ENCODE results near the gene OR4D2.

OR4D2 gene

DNA sequence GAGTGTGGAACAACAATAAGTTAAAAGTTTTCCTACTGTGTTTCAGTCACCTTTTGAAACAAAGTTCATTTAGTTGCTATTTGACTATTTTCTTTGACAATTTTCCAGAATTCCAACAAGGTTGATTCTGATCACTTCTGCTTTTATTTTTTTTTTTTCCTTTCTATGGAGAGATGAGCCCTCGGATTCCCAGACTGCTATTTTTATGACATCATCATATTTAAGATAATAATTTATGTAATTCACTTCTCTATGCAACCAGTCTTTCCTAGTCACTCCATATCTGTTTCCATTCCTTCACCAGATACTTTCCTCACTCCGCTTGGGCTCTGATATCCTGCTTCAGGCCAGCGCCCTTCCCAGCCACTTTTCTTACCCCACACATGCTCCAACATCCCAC is 8.1 kb downstream of the OR4D2 start:
- DNase-seq (ENCODE audit: low spot score): no peak

DNA sequence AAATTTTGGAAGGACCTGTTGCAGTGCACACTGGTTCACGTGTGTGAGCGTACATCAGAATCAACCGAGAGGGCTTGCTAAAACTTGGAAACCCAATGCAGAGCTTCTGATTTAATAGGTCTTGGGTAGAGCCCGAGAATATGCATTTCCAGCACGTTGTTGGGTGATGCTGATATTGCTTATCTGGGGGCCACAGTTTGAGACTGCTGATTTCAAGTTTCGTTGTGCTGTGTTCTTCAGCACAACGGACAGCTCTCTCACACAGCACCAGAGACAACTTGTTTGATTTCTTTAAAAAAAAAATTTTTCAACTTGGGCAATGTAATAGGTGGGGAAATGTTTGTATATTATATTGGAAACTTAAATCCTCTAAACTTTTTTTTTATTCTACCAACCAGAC is 9.4 kb downstream of the OR4D2 start:
- DNase-seq (ENCODE audit: low spot score): peak; percentile 14

DNA sequence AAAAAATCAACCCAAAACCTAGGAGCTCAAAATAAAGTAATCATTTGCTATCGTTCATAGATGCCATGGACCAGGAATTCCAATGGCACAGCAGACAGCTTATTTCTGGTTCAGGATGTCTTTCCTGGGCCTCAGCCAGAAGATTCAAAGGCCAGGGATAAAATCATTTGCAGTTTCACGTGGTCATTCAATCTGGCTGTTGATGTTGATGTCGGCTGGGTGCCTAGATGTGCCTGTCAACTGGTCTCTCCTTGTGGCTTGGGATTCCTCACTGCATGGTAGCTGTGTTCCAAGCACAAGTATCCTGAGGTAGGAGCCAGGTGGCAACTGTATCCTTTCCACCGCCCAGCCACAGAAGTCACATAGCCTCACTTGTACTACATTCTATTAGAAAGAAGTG is 15.0 kb downstream of the OR4D2 start:
- no peak for DNase-seq (ENCODE audit: low spot score)

DNA sequence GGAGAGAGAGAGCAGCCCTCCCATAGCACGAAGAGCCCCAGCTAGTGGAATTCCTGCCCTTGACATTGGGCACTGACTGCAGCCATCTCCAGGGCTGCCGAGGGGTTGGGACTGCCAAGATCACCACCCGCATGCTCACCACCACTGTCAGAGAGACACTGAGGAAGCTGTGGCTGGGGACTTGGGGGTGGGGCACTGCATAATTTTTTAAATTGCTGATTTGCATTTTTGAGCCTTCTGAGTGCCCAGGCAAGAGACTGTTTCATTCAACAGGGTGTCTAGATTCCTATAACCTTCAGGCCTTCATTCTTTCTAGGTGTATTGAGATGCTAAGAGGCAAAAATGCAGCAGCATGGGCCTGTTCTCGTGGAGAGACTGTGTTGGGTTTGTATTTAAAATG is 16.7 kb downstream of the OR4D2 start:
- no peak for DNase-seq (ENCODE audit: low spot score)

DNA sequence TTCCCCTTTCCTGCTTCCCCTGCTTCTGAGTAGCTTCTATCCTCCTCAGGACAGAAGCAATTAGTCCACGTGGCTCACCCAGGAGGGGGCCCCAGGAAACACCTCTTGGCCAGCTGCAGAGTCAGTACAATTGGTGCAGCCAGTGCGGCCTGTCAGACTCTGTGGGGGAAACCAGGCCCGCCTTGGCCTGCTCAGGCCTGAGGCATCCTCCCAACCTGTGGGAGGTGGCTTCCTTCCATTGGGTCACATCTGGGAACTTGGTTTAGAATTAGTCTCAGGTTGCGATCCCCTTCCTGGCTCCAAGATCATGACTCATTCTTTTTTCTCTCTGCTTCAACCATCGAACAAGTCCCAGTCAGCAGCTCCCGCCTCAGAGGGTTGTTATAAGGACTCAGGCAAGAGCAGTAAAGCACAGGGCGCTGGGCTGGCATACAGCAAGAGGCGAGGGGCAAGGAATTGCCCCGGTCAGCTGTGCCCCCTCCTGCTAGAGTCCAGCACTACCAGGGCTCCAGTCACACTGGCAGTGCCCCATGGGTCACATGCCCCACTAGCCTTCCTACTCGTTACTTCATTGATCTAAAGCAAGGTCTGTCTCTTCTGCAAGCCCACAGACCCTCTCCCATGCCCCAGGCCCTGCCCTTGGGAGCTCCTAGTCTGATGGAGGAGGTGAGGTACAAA is 17.7 kb downstream of the OR4D2 start:
- DNase-seq (ENCODE audit: low spot score): peak; percentile 40

DNA sequence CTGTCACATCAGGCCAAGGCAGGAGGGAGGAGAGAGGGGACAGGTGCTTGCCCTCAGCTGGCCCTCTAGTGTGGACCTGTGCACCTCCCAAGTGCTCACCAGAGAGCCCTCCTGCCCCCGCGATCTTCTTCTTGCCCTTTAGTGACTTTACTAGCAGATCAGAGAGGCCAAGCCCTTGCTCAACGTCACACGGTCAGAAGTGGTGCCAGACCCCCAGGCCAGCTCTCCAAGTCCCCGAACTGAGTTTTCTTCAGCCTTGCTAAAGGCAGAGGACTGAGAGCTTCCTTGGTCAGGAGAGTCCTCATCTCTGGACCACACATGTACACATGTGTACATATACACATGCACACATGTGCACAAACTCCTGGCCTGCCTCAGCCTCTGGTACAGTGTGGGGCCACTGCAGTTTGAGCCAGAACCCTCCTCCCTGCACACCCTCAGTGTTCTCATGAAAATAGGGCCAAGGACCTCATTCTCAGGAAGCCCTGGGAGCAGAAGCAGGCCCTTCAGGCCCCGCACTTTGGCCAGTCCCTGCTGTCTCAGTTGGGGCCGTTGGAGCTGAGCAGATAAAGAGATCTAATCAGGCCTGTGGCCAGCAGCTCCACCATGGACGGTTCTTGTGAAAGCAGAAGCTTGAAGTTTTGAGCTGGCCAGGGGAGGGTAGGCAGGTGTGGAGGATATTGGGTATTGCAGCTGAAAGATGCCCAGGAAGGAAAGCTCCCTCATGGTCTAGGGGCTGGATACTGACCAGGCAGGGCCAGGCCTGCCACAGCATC is 18.4 kb downstream of the OR4D2 start:
- DNase-seq (ENCODE audit: low spot score): no peak

DNA sequence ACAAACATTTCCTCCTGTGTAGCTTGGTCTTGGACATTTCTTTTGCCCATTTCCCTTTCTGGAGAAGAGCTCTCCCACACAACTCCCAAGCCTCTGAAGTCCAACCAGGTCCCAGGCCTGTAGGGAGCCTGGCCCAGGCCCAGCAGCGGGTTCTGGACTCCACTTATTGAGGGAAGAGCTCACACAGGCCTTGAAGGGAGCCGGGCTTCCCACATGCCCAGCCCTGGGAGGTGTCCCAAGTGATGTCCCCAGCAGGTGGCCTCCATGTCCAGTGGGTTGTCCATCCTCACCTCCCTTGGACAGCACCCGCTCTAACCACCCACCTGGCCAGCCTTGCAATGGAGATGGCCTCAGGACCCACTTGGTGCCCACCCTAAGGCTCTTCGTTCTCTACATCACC is 19.8 kb downstream of the OR4D2 start:
- DNase-seq (ENCODE audit: low spot score): no peak

DNA sequence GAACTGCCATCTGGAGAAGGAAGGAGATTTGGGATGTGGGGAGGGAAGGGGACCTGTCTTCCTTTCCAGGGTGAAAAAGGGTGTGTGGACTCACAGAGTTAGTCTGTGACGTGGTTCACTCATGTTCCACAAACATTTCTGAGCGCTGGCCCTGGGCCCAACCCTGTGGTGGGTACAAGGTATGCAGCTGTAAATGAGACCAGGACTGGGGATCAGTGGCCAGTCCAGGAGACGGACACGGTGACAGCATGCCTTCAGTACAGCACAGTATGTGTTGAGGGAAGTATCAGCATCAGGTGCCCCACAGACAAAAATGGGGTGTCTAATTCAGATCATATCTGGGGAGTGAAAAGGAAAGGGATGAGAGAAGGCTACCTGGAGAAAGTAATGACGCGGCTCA is 20.3 kb downstream of the OR4D2 start:
- no peak for DNase-seq (ENCODE audit: low spot score)

DNA sequence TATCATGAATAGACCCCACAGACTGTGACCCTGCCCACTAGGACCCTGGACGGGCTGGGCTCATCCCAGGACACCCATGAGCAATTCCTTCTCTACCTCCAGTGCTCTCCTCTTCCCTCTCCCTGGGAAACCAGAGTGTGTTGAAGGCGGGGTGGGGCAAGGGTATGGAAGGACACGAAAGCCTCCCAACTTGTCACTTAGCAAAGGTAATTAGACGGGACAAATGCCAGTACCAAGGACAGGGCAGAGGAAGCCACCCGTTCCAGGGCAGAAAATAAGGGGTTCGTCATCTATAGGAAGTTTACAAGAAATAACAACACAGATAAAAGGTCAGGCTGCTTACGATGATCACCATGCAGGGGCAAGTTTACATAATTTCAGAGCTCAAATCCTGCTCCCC is 20.9 kb downstream of the OR4D2 start:
- DNase-seq (ENCODE audit: low spot score): no peak

DNA sequence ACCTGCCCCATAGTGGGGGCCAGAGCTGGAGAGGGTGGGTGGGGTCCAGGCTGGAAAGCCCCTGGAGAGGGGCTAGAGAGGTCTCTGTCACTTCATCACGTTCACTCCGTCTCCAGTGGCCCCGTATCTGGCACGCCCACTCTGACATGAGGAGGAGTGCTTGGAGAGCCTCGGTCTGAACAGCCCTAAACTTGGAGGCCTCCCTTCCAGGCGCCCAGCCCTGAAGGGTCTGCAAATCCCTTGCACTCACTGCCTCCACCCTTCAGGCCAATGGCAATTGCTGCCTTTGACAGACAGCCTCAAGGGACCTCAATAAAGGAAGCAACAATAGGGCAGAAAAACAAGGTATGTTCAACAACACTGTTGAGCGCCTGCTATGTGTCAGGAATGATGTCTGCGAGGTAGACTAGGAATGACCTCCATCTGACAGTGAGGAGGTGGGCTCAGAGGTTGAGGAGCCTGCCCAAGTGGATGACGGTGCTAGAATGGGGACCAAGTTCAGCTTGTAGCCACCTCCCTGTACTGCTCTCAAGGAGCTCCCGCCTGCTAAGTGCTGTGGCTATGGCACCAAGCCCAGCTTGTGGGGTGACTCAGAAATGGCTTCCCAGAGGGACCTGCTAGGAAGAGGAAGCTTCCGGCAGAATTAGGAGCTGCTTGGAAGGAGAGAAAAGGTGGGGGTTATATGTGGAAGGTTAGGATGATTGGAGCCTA is 22.8 kb downstream of the OR4D2 start:
- peak; percentile 58 for DNase-seq (ENCODE audit: low spot score)

DNA sequence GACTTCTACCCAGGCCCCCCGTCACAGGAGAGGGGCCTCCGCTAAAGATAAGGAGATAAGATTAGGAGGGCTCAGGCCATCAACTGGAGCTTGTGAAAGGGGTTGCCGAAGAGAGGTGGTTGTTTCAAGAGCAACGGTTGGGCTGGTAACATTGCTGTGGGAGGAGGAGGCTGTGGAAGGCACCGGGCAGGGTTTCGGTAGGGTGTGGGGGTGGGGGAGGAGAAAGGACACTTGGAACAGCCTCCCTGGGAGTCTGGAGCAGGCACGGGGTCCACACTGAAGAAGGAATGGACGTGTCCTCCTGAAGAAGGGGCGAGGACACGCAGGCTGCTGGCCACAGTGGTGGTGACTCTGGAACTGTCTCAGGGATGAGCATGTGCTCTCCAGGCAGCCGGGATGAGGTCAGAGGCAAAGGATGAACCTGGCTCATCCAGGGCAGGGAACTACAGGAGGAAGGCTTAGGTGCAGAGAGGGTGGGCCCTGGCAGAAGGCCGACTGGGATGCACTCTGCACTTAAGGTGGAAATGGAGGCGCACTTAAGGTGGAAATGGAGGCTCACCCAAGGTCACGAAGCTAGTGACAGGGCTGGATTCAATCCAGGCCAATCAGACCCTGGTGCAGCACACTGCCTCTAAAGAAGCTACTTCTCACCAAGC is 24.6 kb downstream of the OR4D2 start:
- DNase-seq (ENCODE audit: low spot score): no peak

DNA sequence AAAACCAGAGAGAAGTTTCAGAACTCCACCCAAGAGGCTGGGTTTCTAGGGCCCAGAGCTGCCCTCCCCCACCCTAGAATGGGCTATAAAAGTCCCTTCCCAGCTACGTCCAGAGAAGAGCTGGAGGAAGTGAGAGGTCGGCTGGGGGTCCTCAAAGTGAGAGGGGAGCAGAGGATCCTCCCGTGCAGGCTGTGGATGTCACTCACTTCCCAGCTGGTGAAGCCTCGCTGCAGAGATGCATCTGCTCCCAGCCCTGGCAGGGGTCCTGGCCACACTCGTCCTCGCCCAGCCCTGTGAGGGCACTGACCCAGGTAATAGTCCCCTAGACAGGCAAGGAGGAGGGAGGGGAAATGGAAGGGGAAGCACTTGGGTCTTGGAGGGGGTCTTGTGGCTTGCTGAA is 25.8 kb downstream of the OR4D2 start, which contains the start of gene EPX:
EPX (plus strand) TSS at position 115 of the 400 bp plus-strand sequence; CDS start at position 236, 121 bp downstream.
- DNase-seq (ENCODE audit: low spot score): no peak

DNA sequence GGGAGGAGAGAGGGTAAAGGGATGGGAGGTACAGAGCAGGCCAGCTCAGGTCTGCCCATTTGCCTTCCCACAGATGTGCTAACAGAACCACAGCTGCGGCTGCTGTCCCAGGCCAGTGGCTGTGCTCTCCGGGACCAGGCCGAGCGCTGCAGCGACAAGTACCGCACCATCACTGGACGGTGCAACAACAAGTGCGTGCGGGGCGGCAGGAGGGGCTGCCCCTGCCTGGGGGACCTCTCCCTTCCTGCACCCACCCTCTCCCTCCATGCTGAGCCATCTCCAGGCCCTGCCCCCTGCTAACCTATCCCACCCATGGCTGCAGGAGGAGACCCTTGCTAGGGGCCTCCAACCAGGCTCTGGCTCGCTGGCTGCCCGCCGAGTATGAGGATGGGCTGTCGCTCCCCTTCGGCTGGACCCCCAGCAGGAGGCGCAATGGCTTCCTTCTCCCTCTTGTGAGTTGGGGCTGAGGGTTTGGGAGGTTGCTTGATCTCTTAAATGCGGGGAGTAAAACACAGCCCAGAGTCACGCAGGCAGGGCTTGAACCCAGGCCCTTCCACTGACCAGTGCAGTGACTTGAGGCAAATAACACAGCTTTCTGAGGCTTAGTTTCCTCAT is 27.0 kb downstream of the OR4D2 start:
- DNase-seq (ENCODE audit: low spot score): no peak

DNA sequence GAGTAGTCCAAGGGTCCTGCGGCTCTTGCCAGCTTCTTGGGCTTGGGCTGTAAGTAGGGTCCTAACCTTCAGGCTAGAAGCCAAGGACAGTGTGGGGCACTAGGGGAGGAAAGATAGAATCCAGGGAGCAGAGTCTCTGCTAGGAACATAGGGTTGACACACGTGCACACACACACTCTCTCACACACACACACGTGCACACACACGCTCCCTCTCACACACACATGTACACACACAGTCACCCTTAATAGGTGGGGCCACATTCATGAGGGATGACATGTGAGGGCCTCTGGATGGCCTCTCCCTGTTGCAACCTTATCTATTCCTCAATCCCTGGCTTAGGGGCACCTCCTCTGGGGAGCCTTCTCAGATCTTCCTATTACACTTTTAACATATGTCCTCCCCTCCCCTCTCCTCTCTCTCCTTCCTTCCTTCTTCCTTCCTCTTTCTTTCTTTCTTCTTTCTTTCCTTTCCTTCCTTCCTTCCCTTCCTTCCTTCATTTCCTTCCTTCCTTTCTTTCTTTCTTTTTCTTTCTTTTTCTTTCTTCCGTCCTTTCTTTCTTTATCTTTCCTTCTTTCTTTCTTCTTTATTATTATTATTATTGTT is 28.8 kb downstream of the OR4D2 start:
- DNase-seq (ENCODE audit: low spot score): no peak

DNA sequence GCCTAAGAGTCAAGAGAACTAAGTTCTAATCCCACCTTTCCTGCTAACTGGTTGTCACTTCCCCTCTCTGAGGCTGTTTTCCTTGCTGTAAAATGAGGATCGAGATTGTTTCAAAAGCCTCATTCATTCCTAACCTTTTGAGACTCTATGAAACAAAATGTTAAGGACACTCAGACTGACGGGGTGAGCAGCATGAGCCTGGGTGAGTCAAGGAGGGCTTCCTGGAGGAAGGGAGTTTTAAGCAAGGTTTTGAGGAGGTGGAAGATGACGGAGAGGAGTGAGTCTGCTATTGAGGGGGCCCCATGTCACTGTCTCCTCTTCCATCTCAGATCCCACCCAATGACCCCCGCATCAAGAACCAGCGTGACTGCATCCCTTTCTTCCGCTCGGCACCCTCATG is 29.8 kb downstream of the OR4D2 start:
- DNase-seq (ENCODE audit: low spot score): no peak

DNA sequence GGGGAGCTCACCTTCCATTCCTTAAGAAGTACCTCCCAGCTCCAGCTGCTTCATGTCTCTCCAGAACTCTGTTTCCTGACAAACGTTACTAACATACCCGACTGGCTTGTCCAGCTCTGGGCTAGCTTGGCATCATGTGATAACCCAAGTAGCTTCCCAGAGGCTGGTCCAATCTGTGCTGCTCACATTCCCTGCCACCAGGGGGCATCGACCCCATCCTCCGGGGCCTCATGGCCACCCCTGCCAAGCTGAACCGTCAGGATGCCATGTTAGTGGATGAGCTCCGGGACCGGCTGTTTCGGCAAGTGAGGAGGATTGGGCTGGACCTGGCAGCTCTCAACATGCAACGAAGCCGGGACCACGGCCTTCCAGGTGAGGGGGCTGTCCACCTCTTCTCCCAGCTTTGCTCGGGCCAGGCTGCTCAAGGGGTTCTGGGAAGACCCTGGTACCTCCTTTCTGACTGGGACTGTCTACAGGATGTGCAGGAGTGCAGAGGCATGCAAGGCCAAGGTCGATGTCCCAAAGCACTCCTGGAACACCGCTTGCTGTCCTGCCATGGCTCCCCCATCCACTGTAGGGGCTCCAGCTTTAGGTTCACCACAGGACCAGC is 33.3 kb downstream of the OR4D2 start:
- DNase-seq (ENCODE audit: low spot score): peak; percentile 56

DNA sequence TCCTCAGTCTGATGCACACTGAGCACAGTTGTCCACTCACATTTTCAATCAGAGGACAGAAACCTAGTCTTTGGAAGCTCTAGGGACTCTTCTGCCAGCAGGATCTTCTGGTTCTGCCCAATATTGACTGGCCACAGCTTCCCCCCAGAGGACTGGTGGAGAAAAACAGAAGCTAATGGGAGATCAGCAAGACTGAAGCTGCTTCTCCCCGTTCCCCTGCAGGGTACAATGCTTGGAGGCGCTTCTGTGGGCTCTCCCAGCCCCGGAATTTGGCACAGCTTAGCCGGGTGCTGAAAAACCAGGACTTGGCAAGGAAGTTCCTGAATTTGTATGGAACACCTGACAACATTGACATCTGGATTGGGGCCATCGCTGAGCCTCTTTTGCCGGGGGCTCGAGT is 36.1 kb downstream of the OR4D2 start:
- DNase-seq (ENCODE audit: low spot score): no peak

DNA sequence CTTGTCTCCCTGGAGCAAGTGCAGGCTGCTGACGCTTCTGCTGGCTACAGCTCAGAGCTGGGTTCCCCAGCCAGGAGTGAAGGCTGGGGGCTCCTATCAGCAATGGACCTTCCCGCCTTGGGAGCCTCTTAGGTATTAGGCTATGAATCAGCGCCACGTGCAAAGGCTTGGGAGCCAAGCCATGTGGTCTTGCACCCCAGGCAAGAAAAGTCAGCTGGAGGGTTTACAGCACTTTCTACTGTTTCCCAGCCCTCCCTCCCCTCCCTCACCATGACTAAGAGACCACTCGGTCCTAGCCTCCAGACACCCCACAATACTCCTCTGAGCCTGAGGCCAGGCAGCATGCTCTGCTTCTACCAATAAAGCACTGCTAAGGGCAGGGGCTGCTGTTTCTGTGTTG is 38.0 kb downstream of the OR4D2 start:
- no peak for DNase-seq (ENCODE audit: low spot score)

DNA sequence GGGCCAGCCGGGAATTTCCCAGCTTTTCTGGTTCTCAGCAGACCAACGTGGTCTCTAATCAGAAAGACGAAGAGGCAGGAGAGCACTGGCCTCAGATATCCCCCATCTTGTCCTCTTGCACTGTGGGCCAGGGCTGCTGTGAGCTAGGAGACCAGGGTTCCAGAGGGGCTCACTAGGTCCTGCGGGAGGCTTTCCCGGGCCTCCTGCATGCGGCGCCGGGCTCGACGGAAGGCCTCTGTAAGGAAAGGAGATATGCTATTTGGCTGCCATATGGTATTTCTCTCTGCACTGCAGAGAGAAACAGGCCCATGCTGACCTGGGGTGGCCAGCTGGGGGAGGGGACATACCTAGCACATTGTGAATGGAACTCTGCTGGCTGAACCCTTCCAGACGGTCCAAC is 39.2 kb downstream of the OR4D2 start:
- no peak for DNase-seq (ENCODE audit: low spot score)

DNA sequence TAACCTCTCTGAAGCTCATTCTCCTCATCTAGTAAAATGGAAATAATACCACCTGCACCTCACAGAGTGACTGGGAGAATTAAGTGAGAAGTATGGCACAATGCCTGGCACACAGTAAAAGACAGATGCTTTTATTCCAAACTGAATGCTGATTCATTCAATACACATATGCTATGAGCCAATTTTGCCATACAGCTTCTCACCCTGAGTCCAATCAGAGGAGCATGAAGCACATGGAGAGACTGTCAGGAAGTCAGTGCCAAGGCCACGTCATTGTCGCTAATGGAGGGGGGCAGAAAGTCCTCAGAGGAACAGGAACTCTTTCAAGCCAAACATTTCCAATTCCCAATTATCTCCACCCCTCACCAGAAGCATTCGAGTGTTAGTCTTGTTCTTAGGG is 40.7 kb downstream of the OR4D2 start:
- DNase-seq (ENCODE audit: low spot score): no peak

DNA sequence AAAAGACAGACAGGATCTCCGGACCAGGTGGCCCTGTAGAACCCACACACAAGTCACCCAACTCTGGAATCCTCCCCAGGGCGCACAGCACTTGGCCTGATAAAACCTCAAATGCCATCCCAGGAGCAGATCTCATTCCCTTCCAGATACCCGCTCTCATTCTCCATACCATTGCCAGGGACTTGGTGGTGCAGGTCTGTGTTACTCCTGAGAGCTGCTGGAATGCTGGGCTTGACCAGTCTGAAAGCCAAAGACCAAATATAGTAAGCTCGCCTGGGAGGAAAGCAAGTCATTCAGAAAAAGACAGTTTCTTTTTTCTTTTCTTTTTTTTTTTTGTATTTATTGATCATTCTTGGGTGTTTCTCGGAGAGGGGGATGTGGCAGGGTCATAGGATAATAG is 41.6 kb downstream of the OR4D2 start:
- DNase-seq (ENCODE audit: low spot score): no peak

Measured in RKO (cell line).